ENCODE measurements around the gene SPPL2A.
A peak's percentile ranks its signal among the peaks of the same experiment; 100 is the strongest.
"Not testable (repeated sequence)": the region's sequence is repeated elsewhere in the genome, so short reads cannot be mapped to it uniquely, and the experiment has no call there.

The SPPL2A gene

DNA sequence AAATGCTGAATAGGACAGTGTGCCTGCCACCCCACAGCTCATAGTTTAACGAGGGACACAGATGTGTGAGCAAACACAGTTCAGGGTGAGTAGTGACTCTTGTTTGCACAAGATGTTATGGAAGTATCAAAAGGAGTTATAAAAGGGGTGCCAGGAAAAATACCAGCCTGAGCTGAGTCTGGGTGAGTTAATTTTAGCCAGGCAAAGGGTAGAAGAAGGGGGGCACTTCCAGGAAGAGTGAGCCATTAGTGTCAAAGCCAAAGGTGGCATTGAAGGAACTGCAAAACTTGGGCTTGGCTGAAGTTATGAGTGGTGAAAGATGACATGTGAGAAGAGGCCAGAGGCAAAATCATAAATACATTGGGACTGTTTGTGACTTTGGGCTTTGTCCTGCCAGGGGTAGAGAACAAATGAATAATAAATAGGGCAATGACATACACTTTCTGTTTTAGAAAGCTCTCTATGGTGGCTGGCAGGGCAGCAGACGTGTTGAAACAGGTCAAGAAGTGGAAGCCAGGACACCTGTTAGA lies 1.9 kb upstream of the SPPL2A start:
- no peak for DNase-seq

DNA sequence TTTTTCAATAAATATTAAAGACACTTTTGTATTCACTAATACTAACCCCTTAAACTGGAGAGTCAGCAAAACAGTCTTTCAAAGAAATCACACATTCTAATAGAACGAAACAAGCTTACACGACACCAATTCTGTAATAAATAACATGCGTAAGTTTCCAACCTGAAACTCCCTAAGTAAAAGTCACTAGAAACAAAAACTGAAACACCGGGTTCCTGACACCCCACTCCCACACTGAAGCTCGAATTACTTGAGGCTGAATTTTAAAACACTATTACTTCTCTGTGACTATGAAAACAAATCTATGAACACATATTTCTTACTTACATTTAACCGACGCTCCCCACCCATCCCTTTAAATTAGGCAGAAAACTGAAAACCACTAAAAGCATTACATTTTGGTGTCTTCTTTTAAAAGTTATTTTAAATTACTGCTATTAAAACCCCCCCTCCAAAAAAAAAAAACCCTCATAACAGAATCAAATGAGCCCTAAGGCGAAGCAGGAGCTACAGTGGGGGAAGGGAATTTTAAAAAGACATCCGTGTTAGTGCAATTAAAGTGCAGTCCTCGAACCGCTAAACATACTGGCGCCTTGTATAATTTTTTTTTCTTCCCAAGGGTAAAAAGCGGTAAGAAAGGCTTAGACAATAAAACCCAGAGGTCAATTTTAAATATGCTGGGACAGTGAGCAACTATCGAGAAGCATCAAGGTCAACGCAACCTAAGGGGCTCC lies 878 bp downstream of the SPPL2A start:
- DNase-seq, result no peak

DNA sequence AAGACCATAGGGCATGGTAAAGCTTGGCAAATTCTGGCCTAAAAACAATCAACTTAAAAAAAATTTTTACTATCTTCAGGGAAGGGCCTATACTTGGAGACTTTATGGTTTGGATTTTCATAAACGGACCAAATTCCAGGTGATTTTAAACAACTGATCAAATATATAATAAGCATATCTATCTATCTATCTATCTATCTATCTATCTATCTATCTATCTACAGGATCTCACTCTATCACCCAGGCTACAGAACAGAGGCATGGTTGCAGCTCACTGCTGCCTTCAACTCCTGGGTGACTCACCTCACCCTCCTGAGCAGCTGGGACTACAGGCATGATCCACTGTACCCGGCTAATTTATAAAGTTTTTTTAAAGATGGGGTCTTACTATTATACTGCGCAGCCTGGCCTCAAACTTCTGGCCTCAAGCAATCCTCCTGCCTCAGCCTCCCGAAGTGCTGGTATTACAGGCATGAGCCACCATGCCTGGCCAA lies 6.7 kb downstream of the SPPL2A start:
- DNase-seq, result no peak

DNA sequence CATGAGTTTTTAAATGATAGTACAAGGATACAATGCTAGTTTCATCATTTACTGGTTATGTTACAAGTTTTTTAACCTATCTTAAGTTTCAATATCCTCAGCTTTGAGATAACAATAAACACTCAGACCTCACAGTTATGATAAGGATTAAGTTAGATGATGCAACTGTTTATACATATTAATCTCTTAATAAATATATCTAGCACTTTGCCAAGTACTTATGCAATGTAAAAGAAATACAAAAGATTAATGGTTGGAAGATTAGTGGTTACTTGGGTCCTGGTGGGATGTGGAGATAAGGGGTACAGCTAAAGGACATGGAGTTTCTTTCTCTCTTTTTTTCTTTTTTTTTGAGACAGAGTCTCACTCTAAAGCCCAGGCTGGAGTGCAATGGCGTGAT lies 12.0 kb downstream of the SPPL2A start:
- no peak for DNase-seq

DNA sequence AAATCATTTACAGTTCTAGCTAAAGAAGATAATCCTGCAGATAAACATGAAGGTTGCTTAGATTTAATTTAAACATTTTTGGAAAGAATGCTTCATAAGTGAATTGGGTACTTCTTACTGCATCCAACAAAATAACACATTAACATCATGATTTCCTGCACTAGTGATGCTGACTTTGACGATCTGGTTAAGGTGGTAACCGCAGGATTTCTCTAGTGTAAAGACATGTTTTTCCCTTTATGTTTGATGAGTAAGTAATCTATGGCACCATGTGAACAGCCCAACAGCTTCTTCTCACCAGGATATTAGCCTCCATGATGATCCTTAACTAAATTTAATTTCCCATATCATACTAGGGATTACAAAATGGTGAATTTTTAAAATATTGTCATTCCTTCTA lies 14.1 kb downstream of the SPPL2A start:
- no peak for DNase-seq

DNA sequence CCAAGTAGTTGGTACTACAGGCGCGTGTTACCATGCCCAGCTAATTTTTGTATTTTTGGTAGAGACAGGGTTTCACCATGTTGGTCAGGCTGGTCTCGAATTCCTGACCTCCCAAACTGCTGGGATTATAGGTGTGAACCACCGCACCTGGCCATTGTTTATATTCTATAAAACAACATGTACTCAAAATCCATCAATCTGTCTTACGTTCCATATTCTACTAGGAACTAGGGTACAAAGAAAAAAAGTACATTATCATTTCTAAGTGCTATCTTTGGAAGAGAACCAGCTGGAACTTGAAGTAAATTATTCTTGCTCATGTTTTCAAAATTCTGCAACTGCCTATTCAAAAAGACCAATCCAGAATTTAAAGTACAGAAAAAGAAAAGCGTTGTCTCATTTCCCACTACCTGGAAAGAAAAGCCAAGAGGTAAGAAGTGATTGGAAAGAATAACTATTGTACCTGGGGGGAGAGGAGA lies 15.2 kb downstream of the SPPL2A start:
- DNase-seq, result no peak

DNA sequence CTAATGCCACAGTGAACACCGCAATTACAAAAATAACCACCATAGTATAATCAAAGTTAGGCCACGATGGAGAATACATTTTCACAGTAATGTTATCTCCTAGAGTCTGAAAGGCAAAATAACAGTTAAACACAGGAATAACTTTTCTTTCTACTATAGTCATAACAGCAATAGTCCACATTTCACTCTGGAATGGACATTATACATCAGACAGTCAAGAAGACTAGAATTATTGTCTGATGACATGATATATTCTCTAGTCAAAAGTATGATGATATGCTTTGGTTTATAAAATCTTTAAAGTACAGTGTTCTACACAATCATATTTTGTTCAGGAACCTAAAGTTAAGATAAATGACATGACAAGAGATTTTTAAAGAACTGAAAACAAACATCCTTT lies 18.0 kb downstream of the SPPL2A start:
- peak; percentile 9 for DNase-seq

DNA sequence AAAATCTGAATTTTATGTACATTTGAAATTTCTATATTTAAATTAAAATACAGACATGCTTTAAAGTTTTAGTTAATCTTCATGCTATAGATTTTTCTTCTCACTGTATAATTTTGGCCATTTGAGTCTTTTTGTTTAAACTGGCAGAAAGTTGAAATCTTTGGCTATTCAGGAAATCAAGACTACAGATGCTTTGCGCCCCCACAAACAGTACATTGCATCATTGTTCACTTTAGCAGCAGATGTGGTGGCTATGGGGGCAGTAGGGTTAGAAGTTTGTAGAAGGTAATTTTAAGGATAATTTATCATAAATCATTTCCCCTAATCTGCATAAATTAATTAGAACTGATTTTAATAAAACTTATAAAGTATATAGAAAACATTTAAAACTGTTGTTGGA lies 20.9 kb downstream of the SPPL2A start:
- no peak for DNase-seq

DNA sequence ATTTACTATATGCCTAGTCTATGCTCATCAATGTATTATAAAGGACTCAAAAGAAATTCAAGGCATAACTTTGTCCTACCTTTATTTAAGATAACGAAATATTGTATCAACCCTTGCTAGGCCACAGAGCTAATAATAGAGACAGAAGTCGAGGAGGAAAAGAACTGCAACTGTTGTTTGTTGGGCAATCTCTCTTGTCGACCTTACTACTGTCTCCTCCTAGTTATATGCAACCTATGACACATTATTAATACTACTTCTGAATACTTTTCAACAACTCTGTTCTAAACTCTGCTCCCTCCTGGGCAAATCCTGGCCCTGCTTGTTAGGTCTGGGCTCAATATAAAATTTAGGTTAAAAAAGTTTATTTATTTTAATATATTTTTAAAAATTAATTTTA lies 24.6 kb downstream of the SPPL2A start:
- no peak for DNase-seq

DNA sequence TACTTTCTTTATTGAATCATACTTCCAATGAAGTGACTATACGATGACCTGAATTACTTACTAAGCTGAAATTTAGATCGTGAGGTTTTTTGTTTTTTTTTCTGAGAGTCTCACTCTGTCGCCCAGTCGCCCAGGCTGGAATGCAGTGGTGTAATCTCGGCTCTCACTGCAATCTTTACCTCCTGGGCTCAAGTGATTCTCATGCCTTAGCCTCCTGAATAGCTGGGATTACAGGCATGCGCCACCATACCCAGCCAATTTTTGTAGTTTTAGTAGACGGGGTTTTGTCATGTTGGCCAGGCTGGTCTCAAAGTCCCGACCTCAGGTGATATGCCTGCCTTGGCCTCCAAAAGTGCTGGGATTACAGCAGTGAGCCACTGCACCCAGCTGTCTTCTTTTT lies 28.7 kb downstream of the SPPL2A start:
- no peak for DNase-seq

DNA sequence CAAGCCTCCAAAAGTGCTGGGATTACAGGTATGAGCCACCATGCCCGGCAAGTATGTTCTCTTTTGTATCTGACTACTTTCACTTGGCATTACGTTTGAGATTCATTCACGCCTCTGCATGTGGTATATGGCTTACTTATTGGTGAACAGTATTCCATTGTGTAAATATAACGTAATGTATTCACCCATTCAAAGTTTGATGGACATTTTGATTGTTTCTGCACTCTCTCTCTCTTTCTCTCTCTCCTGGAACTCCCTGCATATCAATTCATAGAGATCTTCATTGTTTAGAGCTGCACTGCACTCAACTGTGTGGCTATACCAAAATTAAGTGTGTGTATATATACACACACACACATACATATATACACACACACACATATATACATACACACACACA lies 30.4 kb downstream of the SPPL2A start:
- no peak for DNase-seq

DNA sequence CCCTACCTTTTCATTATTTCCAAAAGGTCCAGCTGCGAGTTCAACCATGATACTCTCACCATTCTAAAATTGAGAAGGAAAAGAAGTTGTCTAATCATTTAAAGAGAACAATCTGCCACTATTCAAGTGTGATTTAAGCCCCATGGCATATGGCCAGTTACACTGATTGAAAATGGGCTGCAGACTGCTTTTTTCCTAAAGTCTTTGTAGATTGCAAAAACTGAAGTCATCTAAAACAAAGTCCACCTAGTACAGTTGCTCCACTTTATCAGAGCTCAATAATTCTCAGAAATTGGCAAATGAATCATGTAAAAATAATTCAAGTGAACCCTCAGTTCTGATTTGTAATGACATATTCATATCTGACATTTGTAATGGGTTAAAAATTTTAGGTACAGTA lies 39.2 kb downstream of the SPPL2A start:
- DNase-seq, result no peak

DNA sequence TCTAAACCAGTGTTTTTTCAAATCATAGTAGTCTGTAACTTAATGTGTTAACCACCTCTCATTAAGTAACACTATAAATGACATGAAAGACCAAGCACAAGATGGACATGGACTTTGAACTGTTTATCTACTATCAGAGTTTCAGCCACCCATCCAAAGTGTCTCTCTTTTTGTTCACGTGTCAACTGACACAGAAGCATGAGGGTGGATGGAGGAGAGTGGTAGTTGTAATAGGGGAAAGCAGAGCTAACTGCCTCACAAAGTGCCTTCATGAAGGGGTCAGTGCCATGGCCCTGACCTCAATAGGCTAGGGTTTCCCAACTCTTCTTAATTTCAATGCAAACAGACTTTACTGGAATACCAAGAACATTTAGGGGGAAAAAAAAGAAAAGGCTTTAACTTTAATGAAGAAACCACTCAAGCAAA lies 46.8 kb downstream of the SPPL2A start:
- no peak for DNase-seq

DNA sequence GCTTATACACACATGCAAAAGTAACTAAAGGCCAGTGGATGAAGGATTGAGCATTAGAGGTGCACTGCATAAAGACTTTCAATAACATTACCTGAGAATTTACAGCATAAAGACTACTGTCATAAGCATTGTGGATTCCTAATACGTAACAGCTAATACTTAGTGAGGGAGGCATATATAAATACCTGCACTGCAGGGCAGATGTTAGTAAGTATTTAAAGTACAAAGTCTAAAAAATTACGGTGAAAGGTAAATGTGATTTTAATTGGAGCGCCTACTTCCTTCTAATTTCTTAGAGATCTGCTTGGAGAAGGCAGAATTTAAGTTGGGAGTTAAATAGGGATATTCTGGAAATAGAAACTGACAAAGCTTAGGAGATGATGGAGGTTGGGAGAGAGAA lies 53.5 kb downstream of the SPPL2A start:
- no peak for DNase-seq

DNA sequence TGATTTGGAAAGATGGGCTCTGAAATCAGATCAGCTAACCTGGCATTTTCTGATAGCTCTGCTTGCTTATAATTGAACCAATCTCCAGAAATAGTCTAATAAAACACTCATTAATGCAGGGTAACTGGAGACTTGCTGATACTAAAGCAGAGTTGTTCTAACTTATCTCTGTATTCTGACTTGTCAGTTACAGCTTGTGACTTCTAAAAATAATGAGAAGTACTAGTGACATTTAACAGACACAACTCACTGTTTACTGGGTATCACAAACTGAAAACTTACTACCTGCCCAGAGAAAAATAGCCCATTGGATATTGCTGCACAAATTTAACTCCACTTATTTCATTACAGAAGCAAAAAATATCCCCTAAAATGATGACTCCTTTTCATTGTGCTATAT lies 54.9 kb downstream of the SPPL2A start:
- DNase-seq, result no peak

DNA sequence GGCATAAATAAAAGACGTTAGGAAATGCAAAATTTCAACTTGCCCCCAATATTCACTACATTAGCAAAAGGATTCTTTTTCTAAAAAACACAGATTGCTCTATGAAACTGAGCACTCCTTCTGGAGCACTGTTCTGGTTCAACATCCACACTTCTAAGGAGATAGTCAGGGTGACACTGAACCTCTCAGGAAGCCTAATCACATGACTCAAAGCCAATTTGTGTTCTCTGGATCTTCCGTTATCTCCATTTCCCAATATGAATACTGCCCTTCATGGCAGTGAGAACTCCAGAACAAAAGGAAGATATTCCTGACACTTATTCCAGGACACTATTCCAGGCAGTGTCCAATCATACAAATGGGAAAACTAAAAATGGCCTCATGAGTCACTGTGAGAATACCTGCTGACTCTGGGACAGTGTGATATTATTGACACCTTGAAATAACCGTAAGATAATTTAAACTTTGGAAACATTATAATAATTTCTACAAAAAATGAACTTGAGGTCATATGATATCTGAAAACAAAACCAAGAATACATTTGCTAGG lies 57.6 kb downstream of the SPPL2A start:
- DNase-seq, result no peak

DNA sequence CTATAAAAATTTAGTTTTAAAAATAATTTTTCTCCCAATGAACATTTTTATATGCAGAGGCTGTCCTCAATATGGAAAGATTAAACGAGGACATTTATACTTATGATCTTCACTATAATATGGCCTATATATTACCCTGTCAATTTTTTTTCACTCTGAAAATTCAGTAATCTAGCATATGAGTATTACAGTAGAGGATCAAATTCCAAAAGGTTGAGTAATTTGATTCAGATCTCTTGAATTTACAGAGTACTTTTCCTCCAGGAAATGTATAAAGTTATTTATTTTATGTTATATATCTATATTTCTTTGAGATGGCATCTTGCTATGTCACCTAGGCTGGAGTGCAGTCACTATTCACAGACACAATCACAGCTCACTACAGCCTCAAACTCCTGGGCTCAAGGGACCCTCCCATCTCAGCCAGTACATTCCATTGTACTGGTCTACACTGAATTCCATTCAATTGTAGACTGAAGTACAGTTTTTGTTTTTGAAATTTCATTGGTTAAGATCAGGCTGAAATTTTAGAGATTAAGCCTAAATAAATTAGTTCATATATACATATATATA lies 62.7 kb downstream of the SPPL2A start:
- DNase-seq, result peak; percentile 8

DNA sequence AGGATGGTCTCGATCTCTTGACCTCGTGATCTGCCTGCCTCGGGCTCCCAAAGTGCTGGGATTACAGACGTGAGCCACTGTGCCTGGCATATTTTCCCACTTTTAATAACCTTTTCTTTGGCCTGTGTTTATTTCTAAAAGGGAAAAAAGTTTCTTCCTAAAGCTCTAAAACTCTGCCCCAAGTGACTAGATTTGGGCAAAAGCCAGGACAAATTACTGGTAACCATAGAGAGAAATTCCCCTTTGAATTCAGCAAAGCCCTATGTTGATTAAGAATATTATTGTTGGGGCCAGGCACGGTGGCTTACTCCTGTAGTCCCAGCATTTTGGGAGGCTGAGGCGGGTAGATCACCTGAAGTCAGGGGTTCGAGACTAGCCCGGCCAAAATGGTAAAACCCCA lies 67.4 kb downstream of the SPPL2A start:
- no peak for DNase-seq

DNA sequence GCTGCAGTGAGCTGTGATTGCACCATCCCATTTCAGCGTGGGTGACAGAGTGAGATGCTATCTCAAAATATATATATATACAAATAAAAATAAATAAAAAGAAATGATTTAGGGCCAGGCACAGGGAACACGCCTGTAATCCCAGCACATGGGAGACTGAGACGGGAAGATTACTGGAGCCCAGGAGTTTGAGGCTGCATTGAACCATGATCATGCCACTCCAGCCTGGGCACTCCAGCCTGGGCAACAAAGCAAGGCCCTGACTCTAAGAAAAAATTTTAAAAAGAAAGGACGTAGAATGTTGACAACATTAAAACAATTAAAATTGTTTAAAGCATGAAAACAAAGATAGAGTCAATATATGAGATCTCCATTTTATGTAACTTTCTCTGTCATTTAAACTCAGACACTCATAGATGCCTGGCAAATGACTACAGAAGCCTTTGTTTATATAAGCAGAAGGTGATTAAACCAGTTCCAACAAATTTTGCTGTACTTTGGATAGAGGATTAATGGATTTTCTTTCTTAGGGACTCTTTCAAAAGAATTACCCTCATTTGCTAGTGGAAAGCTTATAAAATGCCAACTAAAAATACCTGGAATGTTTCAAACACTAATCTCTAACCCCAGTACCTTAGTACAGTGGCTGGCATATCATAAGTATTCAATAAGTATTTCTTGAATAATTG lies 68.3 kb downstream of the SPPL2A start:
- no peak for DNase-seq

DNA sequence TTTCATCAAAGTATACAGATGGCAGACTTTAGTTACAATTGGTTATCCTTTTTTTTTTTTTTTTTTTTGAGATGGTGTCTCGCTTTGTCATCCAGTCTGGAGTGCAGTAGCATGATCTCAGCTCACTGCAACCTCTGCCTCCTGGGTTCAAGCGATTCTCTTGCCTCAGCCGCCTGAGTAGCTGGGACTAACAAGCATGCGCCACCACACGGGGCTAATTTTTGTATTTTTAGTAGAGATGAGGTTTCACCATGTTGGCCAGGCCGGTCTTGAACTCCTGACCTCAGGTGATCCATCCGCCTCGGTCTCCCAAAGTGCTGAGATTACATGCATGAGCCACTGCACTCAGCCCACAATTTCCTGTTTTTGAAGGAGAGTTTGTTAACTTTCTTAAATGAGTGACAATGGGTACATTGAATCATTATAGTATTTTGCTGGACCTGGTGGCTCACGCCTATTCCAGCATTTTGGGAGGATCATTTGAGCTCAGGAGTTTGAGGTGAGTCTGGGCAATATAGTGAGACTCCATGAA lies 70.8 kb downstream of the SPPL2A start:
- DNase-seq, result not testable (repeated sequence)

DNA sequence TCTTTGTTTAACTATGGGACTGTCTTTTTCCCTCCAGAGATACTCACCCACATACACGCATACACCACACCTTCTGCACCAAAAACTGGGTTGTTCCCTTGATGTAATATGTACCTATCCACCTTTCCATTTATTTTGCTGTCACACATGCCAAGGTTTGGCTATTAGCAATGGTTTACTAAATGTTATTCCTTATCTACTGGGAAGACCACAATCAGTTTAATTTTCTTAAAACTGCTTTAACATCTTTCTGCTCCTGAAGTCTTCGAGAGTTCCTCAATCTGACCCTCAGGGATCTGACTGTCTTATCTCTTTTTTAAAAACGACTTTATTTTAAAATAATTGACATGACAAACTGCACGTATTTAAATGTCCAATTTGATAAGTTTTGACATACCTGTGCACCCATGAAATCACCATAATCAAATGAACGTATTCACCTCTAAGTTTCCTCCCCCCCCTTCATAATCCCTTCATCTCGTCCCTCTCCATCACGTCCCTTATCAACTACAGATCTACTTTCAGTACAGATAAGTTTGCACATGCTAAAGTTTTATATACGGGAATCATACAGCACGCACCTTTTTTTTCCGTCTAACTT lies 78.1 kb downstream of the SPPL2A start:
- no peak for DNase-seq

DNA sequence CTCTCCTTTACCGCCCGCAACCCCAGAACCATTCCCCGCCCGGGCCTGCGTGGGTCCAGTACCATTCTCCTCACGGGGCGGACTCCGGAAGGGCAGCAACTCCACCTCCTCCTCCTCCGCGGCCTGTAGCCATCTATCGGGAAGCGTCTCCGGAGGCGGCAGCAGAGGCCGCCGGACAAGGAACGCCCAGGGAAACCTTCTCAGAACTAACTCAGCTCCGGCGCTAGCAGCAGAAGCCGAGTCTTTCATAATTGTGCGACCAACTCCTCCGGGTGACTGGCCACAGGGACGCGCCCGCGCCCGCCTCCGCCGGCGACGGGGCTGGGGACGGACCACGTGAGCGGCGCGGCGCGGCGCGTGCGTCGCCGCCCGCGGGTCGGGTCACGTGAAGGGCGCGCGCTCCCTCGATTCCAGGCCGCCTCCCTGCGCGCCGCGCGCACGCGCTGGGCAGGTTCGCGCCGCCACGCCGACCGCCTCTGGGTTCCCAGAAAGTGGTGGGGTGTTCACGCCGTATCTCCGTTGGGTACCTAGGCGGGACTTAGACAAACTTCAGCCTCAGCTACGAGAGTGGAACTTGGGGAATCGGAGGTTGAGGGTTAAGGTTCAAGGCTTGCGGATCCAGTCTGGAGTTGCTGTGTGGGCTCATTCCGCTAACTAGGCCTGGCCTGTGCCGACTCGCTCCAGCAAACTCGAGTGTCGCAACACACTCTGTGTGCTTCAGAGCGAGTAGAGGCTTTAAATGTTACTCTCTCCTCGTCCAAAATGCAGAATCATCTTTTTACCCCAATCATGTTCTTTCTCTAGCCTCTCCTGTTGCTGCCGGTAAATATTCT lies 78.8 kb downstream of the SPPL2A start, which contains the start of gene TRPM7:
Gene TRPM7, minus strand, starts transcription at position 329 of the 833 bp plus-strand sequence. Its CDS starts 264 bp downstream, at position 65.
- peak; percentile 89 for DNase-seq
